ENCODE data around the gene RAB7A. TPM values are rescaled to one million over a fixed set of nuclear protein-coding genes. Genes with fewer than 3 reads are reported as not detected.

Gene RAB7A
- total RNA-seq, 2 experiments from 2014 or later: 304 to 322 TPM

- intact Hi-C loops (cut with micrococcal nuclease): no loop called here
- ChIA-PET CTCF (interaction anchor here (1.0 to 1.1 kb wide), 2 partner anchors 23 to 66 kb away, joined by 3 to 5 read pairs; no protein-coding TSS in a partner anchor), POLR2A (interaction anchor here (1.1 kb wide), 1 partner anchor 22 kb away, joined by 4 read pairs; the partner anchor contains the start of gene RAB7A)
- no peaks in the 10 kb centered on the region for H3K36me3 Mint-ChIP-seq (ENCODE audit: low read depth)
- no peaks in the 10 kb centered on the region for H3K9me3 Mint-ChIP-seq
- no peaks in the 10 kb centered on the region for H3K4me1 Mint-ChIP-seq (ENCODE audit: low read depth)
- DNase-seq (no peak), ATAC-seq (no peak)
- TF ChIP-seq, protein P1, sequence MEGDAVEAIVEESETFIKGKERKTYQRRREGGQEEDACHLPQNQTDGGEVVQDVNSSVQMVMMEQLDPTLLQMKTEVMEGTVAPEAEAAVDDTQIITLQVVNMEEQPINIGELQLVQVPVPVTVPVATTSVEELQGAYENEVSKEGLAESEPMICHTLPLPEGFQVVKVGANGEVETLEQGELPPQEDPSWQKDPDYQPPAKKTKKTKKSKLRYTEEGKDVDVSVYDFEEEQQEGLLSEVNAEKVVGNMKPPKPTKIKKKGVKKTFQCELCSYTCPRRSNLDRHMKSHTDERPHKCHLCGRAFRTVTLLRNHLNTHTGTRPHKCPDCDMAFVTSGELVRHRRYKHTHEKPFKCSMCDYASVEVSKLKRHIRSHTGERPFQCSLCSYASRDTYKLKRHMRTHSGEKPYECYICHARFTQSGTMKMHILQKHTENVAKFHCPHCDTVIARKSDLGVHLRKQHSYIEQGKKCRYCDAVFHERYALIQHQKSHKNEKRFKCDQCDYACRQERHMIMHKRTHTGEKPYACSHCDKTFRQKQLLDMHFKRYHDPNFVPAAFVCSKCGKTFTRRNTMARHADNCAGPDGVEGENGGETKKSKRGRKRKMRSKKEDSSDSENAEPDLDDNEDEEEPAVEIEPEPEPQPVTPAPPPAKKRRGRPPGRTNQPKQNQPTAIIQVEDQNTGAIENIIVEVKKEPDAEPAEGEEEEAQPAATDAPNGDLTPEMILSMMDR (IDR thresholded peaks at IDR 0.05): no peak
- H3K27ac Mint-ChIP-seq: no peak overlapping the region
- no peak overlapping the region for H3K4me3 Mint-ChIP-seq
- H3K27me3 Mint-ChIP-seq: no peaks in the 10 kb centered on the region
Measured at GRCh38 chr3:128703561-128703960, 22.4 kb upstream of the RAB7A start.

DNA sequence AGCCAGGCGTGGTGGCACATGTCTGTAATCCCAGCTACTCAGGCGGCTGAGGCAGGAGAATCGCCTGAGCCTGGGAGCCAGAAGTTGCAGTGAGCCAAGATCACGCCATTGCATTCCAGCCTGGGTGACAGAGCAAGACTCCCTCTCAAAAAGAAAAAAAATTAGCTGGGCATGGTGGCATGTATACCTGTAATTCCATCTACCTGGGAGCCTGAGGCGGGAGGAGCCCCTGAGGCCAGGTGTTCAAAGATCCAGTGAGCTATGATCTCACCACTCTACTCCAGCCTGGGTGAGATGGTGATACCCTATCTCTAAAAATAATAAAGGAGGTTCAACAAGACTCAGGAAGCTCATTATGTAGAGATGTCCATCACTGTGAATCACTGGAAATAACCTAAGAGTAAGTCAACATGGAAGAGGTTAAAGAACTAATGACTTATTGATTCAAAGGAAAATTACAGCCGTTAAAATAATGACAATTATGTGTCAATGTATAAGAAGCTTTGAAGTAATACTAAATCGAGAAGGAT, 19.8 kb upstream of the RAB7A start:
- Mint-ChIP-seq H3K27me3 (no peaks in the 10 kb centered on the region), H3K4me1 (ENCODE audit: low read depth) (no peaks in the 10 kb centered on the region), H3K27ac (no peak overlapping the region), H3K4me3 (no peak overlapping the region), H3K9me3 (no peaks in the 10 kb centered on the region), H3K36me3 (ENCODE audit: low read depth) (no peaks in the 10 kb centered on the region)
- CTCF ChIA-PET: interaction anchor here (4.0 kb wide), 1 partner anchor 25 kb away, joined by 15 read pairs; no protein-coding TSS in a partner anchor
- DNase-seq (no peak), ATAC-seq (no peak)
- TF ChIP-seq, protein P1 (IDR thresholded peaks at IDR 0.05): no peak
- POLR2A ChIA-PET: interaction anchor here (0.9 to 1.3 kb wide), 4 partner anchors 20 to 48 kb away, joined by 3 to 4 read pairs (median 3); partner anchors contain the start of gene RAB7A
- intact Hi-C loops (cut with micrococcal nuclease): no loop called here

- Mint-ChIP-seq H3K27ac (no peak overlapping the region), H3K4me3 (no peak overlapping the region), H3K27me3 (no peaks in the 10 kb centered on the region), H3K36me3 (ENCODE audit: low read depth) (no peaks in the 10 kb centered on the region), H3K4me1 (ENCODE audit: low read depth) (no peaks in the 10 kb centered on the region), H3K9me3 (no peaks in the 10 kb centered on the region)
- POLR2A ChIA-PET: interaction anchor here (1.2 kb wide), 1 partner anchor 27 kb away, joined by 3 read pairs; no protein-coding TSS in a partner anchor
- ATAC-seq: no peak
- TF ChIP-seq, protein P1 (IDR thresholded peaks at IDR 0.05): no peak
- CTCF ChIA-PET: interaction anchor here (0.8 to 4.0 kb wide), 2 partner anchors 27 to 538 kb away, joined by 3 to 15 read pairs; no protein-coding TSS in a partner anchor
- no peak for DNase-seq
- intact Hi-C loops (cut with micrococcal nuclease): no loop called here
Measured at GRCh38 chr3:128707928-128708494, 18.0 kb upstream of the RAB7A start.

- Mint-ChIP-seq H3K36me3 (ENCODE audit: low read depth) (no peaks in the 10 kb centered on the region), H3K4me3 (no peak overlapping the region), H3K4me1 (ENCODE audit: low read depth) (no peaks in the 10 kb centered on the region), H3K9me3 (no peaks in the 10 kb centered on the region), H3K27me3 (no peaks in the 10 kb centered on the region), H3K27ac (no peak overlapping the region)
- ATAC-seq (no peak), DNase-seq (no peak)
- TF ChIP-seq, protein P1 (IDR thresholded peaks at IDR 0.05): no peak
- intact Hi-C loops (cut with micrococcal nuclease): no loop called here
- ChIA-PET POLR2A (no interaction called here), CTCF (interaction anchor here (0.8 to 4.0 kb wide), 2 partner anchors 28 to 537 kb away, joined by 3 to 15 read pairs; no protein-coding TSS in a partner anchor)
Measured at GRCh38 chr3:128709038-128709437, 16.9 kb upstream of the RAB7A start.

Measured in activated CD8-positive, alpha-beta T cell treated with anti-CD3 and anti-CD28 coated beads for 36 hours (primary cell).